GM21390 (cell line): ENCODE data around the gene SLC46A1.

Experiments used
- ATAC-seq: cut with Tn5 transposase; IDR thresholded peaks from one replicate; pipeline ENCODE4 v1.9.1; 2021; ENCODE audit not compliant: unreplicated experiment

Gene SLC46A1

GRCh38 chr17:28384281-28385036, 21.6 kb downstream of the SLC46A1 start:
- peak; percentile 60 for ATAC-seq

GRCh38 chr17:28381141-28381825, 24.7 kb downstream of the SLC46A1 start:
- no peak for ATAC-seq

- ATAC-seq, result no peak
These were observed 25.9 kb downstream of the SLC46A1 start for GRCh38 chr17:28379814-28380801.

GRCh38 chr17:28372945-28373274, 33.1 kb downstream of the SLC46A1 start:
- ATAC-seq, result no peak

DNA sequence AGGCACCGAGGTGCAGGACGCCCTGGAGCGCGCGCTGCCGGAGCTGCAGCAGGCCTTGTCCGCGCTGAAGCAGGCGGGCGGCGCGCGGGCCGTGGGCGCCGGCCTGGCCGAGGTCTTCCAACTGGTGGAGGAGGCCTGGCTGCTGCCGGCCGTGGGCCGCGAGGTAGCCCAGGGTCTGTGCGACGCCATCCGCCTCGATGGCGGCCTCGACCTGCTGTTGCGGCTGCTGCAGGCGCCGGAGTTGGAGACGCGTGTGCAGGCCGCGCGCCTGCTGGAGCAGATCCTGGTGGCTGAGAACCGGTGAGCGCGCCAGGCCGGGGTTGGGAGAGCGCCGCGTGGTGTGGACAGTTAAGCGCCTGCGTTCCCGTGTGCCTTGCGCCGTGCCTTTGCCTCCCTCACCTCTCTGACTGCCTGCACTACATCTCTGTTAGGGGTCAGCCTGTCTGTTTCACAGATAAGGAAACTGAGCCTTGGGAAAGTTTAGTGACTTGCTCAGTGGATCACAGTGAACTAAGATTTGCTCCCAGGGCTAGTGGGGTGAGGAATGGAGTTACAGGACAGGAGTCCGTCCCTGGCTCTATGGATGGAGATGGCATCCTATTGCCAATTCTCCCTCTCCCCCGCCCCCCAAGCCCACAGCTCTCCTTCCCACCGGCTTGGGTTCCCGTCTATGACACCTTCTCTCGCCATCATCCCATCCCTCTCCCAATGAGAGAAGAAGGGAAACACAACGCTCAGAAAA, 33.6 kb downstream of the SLC46A1 start:
- peak; percentile 12 for ATAC-seq

- peak; percentile 83 for ATAC-seq
These were observed 34.5 kb downstream of the SLC46A1 start, which contains the start of gene SARM1 for GRCh38 chr17:28371245-28372202. Gene SARM1, plus strand, starts transcription at chr17:28371694. Its CDS starts 339 bp downstream, at chr17:28372033.

DNA sequence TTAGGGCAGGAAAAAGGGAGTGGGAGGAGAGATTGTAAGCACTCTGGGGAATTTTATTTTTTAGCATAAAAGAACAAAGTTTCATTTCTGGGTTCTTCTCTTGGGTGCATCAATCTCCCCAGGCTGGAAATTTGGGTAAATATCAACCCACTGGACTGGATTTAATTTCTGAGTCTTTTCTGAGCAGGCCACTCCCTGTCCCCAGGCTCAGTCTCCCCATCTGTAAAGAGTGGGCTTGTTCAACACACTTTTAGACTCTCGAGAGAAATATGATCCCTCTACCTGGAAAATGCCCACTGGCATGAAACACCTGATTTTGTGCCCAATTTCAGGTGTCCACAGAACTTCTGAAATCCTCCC, 35.3 kb downstream of the SLC46A1 start:
- ATAC-seq, result no peak

- ATAC-seq, result no peak
These were observed 35.8 kb downstream of the SLC46A1 start, which contains the start of gene VTN for GRCh38 chr17:28370035-28370743. Gene VTN, minus strand, starts transcription at chr17:28370307. Its CDS starts 104 bp downstream, at chr17:28370203.

GRCh38 chr17:28369684-28370034, 36.4 kb downstream of the SLC46A1 start:
- no peak for ATAC-seq

- no peak for ATAC-seq
These were observed 36.9 kb downstream of the SLC46A1 start for GRCh38 chr17:28368915-28369683.

GRCh38 chr17:28368306-28368831, 37.6 kb downstream of the SLC46A1 start:
- ATAC-seq, result no peak

- no peak for ATAC-seq
These were observed 38.2 kb downstream of the SLC46A1 start for GRCh38 chr17:28367641-28368305.

GRCh38 chr17:28366605-28367004, 39.4 kb downstream of the SLC46A1 start:
- ATAC-seq, result no peak

DNA sequence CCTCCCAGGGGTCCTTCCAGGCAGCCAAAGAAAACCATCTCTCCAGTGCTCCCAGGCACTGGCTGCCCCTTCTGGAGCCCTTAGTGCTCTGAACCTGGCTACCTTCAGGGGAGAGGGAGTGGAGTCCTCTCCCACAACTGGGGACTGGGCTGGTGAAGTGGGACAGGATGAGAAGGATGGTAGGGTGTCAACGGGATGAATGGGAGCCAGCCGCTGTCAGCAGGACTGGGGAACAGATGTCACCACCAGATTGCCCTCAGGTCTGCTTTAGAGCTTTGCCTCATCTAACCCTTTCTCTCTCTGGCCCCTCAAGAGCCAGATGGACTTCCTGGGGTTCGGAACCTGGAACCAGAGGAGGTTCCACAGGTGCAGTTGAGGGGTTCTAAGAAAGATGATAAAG, 40.5 kb downstream of the SLC46A1 start:
- no peak for ATAC-seq

- no peak for ATAC-seq
These were observed 41.2 kb downstream of the SLC46A1 start, which contains the start of gene SEBOX for GRCh38 chr17:28364665-28365363. Gene SEBOX, minus strand, starts transcription at chr17:28365199. Its CDS starts 48 bp downstream, at chr17:28365151.

DNA sequence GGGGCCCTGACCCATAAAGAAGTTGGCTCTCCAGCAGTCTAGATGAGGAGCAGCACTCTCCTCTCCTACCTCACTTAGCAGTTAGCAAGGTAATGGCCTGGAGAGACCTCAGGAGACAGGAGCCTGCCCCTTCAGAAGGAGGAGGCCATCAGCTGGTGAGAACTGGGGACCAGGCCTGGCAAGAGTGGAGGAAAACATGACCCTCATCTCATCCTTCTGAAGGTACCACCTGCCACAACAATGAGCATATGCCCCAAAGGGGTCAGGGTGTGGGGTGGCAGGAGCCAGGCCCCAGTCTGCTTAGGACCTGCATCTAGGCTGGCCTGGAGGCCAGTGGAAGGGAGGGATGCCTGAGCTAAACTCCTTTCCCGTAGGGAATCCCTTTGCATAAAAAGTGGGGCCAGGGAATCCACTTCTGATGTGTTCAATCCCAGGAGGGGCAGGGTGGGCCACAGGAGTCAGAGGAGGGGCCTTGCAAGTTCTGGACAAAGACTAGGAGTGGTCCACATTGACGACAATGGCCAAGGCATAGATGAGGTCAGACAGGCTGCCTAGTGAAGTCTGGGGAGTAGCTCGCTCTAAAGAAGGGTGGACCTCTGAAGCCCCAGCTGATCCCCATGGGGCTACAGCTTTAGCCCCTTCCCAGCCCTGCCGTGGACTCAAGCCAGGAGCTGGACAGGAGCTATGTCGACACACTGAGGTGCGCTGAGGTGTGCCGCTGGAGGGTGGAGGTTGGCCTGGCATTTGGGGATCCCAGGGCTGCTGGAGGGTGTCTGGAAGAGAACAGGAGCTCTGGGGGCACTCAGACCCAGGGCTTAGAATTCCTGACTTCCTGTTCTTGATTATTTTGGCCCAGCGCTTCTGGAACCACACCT, 42.0 kb downstream of the SLC46A1 start:
- ATAC-seq, result no peak
